Endothelial cell of umbilical vein (primary cell): ENCODE data around the gene PCBP4.

Source experiments
- CTCF ChIP-seq, 2 donors: IDR thresholded peaks; 1 replicate in 1 of 2; 2 replicates in 1 of 2; pipeline ENCODE4 v1.5.1; 2011; ENCODE audit warnings: low read length in 2 of 2, mild to moderate bottlenecking in 2 of 2, moderate library complexity in 2 of 2, control low read depth in 1 of 2, inconsistent platforms in 1 of 2, low read depth in 1 of 2; ENCODE audit not compliant: insufficient read depth in 1 of 2; ENCODE audit errors: extremely low read depth in 1 of 2
- EZH2 ChIP-seq: IDR thresholded peaks from 2 replicates; pipeline ENCODE4 v1.6.1; 2012; ENCODE audit warnings: borderline replicate concordance, low read depth, mild to moderate bottlenecking, moderate library complexity, low read length, inconsistent platforms; ENCODE audit not compliant: severe bottlenecking
- FOS ChIP-seq: IDR thresholded peaks from 2 replicates; pipeline ENCODE4 v1.6.1; 2011; ENCODE audit warnings: mild to moderate bottlenecking, low read length, moderate library complexity, borderline replicate concordance; ENCODE audit not compliant: insufficient read depth
- GATA2 ChIP-seq: IDR thresholded peaks from 2 replicates; pipeline ENCODE4 v1.7.0; 2011; ENCODE audit warnings: low read depth, mild to moderate bottlenecking, moderate library complexity, mixed read lengths, low read length; ENCODE audit not compliant: insufficient read length, insufficient read depth
- JUN ChIP-seq: IDR thresholded peaks from 2 replicates; pipeline ENCODE4 v1.6.1; 2011; ENCODE audit warnings: borderline replicate concordance, low read depth; ENCODE audit not compliant: insufficient read length, insufficient read depth
- MAX ChIP-seq: IDR thresholded peaks from 2 replicates; pipeline ENCODE4 v1.6.1; 2011; ENCODE audit not compliant: insufficient read depth, insufficient read length
- MYC ChIP-seq: IDR thresholded peaks from one replicate; pipeline ENCODE4 v1.6.1; 2011; ENCODE audit warnings: mild to moderate bottlenecking, low read depth, low read length
- POLR2A ChIP-seq: IDR thresholded peaks from 2 replicates; pipeline ENCODE4 v1.6.1; 2012; ENCODE audit warnings: low read depth, mild to moderate bottlenecking, control low read depth, low read length
- POLR2AphosphoS5 ChIP-seq: IDR thresholded peaks from 2 replicates; pipeline ENCODE4 v1.6.1; 2012; ENCODE audit warnings: low read depth, mild to moderate bottlenecking, control low read depth, low read length, moderate library complexity; ENCODE audit not compliant: insufficient read depth

- TF ChIP-seq CTCF (IDR thresholded peaks at IDR 0.05; ENCODE audit: extremely low read depth in 1 of 2, insufficient read depth in 1 of 2, low read depth in 1 of 2, low read length in 2 of 2) (no peak), EZH2 (no peak), POLR2A (no peak), POLR2AphosphoS5 (no peak), MAX (no peak), MYC (no peak), FOS (no peak), JUN (no peak), GATA2 (no peak)
Measured at GRCh38 chr3:52007291-52007690, 40.0 kb upstream of the PCBP4 start.
